Keratinocyte (primary cell): ENCODE data around the gene C1QTNF7. TPM values are rescaled to one million over a fixed set of nuclear protein-coding genes. Genes with fewer than 3 reads are reported as not detected.

Experiments
- DNase-seq: peaks from one replicate; pipeline ENCODE4 v3.0.0-alpha.2; 2011; ENCODE audit warnings: low read depth, missing footprints, low spot score
- FAIRE-seq: peaks from 2 replicates; lab custom pipeline; 2011; peaks lifted over from hg19 to GRCh38; lab: Jason Lieb, UNC
- H2AFZ ChIP-seq: 2 replicates; pipeline ENCODE4 v1.6.0; 2012; ENCODE audit warnings: low read length, control low read depth, inconsistent platforms; ENCODE audit not compliant: control insufficient read depth
- H3K27ac ChIP-seq: 2 replicates; pipeline ENCODE4 v1.5.1; 2011; ENCODE audit warnings: low read length; ENCODE audit not compliant: control insufficient read depth, insufficient read depth
- H3K27me3 ChIP-seq: 3 replicates; pipeline ENCODE4 v1.6.0; 2011; ENCODE audit warnings: low read length; ENCODE audit not compliant: control insufficient read depth, insufficient read depth; ENCODE audit errors: extremely low read depth
- H3K36me3 ChIP-seq, 2 experiments: 2 replicates in 1 of 2; 3 replicates in 1 of 2; pipeline ENCODE4 v1.5.1; 2011; ENCODE audit warnings: low read length in 2 of 2, mild to moderate bottlenecking in 1 of 2; ENCODE audit not compliant: control insufficient read depth in 2 of 2, insufficient read depth in 2 of 2; ENCODE audit errors: extremely low read depth in 1 of 2
- H3K4me1 ChIP-seq: 3 replicates; pipeline ENCODE4 v1.5.1; 2011; ENCODE audit warnings: low read length; ENCODE audit not compliant: control insufficient read depth, insufficient read depth; ENCODE audit errors: extremely low read depth
- H3K4me2 ChIP-seq: 3 replicates; pipeline ENCODE4 v1.6.0; 2011; ENCODE audit warnings: low read depth, low read length; ENCODE audit not compliant: control insufficient read depth, insufficient read depth; ENCODE audit errors: extremely low read depth
- H3K4me3 ChIP-seq, 3 experiments: fragments of 200-600 bp in 1 of 3; sonication (generic) in 1 of 3; 2 replicates in 2 of 3; 3 replicates in 1 of 3; pipeline ENCODE4 v1.5.1; 2011 to 2016; ENCODE audit warnings: low read length in 3 of 3, mild to moderate bottlenecking in 3 of 3, control low read depth in 2 of 3, inconsistent platforms in 1 of 3, low read depth in 1 of 3, mixed read lengths in 1 of 3, mixed run types in 1 of 3, moderate library complexity in 1 of 3; ENCODE audit not compliant: control insufficient read depth in 2 of 3, insufficient read depth in 2 of 3; ENCODE audit errors: extremely low read depth in 1 of 3
- H3K79me2 ChIP-seq: 2 replicates; pipeline ENCODE4 v1.6.0; 2012; ENCODE audit warnings: low read length; ENCODE audit not compliant: control insufficient read depth, insufficient read depth
- H3K9ac ChIP-seq: 3 replicates; pipeline ENCODE4 v1.6.0; 2011; ENCODE audit warnings: low read length; ENCODE audit not compliant: control insufficient read depth, insufficient read depth; ENCODE audit errors: extremely low read depth
- H3K9me1 ChIP-seq: 3 replicates; pipeline ENCODE4 v1.6.0; 2011; ENCODE audit warnings: low read length; ENCODE audit not compliant: control insufficient read depth, insufficient read depth; ENCODE audit errors: extremely low read depth
- H3K9me3 ChIP-seq: 2 replicates; pipeline ENCODE4 v1.5.1; 2012; ENCODE audit warnings: low read depth, low read length; ENCODE audit not compliant: control insufficient read depth
- H4K20me1 ChIP-seq: 3 replicates; pipeline ENCODE4 v1.6.0; 2011; ENCODE audit warnings: low read length; ENCODE audit not compliant: control insufficient read depth, insufficient read depth; ENCODE audit errors: extremely low read depth
- EZH2 ChIP-seq: IDR thresholded peaks from one replicate; pipeline ENCODE4 v1.6.1; 2012; ENCODE audit warnings: inconsistent platforms, mild to moderate bottlenecking, low read length, moderate library complexity
- dilution Hi-C: fragments of 300-500 bp; cut with MboI; formaldehyde crosslinking; loops from one replicate; pipeline ENCODE4 v1.7.0; 2020; ENCODE audit warnings: low sequenced_read_pairs; ENCODE audit not compliant: extremely low pct_ligation_motif_present
- polyA plus RNA-seq, 5 experiments: library from polyadenylated mRNA; depleted of rRNA in 3 of 5; stranded (reverse) in 3 of 5; stranded (forward) in 1 of 5; unstranded in 1 of 5; fragments of >200 nt; gene quantifications; 1 replicate in 1 of 5; 2 replicates in 3 of 5; 3 replicates in 1 of 5; pipeline versions ENCODE4 v1.2.1 to v1.2.3, GENCODE V29; 2011 to 2012; ENCODE audit warnings: missing spikeins in 2 of 5, low read depth in 1 of 5, low replicate concordance in 1 of 5
- TF ChIP-seq, protein P1 (sequence below), 3 experiments: IDR thresholded peaks in 1 of 3; conservative IDR thresholded peaks in 1 of 3; optimal IDR thresholded peaks in 1 of 3; 2 replicates in 2 of 3; 3 replicates in 1 of 3; pipeline versions ENCODE3 to v1.5.1; 2011; ENCODE audit warnings: low read length in 3 of 3, mild to moderate bottlenecking in 3 of 3, moderate library complexity in 2 of 3, control low read depth in 1 of 3, inconsistent platforms in 1 of 3; ENCODE audit not compliant: insufficient read depth in 2 of 3; ENCODE audit errors: extremely low read depth in 1 of 3

The C1QTNF7 gene
- polyA plus RNA-seq, 1 donor (not counting 4 experiments of a cell fraction or from before 2014, with no cell fraction given) = not detected

DNA sequence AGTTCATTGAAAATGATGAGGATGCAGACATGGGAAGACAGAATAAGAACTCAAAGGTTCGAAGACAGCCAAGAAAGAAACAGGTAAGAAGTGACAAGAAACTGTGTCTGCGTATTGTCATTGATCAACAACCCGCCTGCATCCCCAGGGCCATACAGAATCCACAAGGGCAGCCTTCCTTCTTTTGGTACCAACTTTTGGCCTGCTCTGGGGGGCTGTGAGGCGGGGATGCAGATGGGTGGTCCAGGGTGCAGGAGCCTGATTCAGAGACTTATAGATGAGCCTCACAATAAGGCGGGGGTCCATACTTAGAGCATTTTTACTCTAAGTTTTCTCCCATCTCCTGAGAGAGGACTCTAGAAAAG, 50.9 kb downstream of the C1QTNF7 start:
- TF ChIP-seq EZH2 = no peak
- TF ChIP-seq, protein P1, sequence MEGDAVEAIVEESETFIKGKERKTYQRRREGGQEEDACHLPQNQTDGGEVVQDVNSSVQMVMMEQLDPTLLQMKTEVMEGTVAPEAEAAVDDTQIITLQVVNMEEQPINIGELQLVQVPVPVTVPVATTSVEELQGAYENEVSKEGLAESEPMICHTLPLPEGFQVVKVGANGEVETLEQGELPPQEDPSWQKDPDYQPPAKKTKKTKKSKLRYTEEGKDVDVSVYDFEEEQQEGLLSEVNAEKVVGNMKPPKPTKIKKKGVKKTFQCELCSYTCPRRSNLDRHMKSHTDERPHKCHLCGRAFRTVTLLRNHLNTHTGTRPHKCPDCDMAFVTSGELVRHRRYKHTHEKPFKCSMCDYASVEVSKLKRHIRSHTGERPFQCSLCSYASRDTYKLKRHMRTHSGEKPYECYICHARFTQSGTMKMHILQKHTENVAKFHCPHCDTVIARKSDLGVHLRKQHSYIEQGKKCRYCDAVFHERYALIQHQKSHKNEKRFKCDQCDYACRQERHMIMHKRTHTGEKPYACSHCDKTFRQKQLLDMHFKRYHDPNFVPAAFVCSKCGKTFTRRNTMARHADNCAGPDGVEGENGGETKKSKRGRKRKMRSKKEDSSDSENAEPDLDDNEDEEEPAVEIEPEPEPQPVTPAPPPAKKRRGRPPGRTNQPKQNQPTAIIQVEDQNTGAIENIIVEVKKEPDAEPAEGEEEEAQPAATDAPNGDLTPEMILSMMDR (optimal IDR thresholded peaks at IDR 0.05 in 1 of 3, IDR thresholded peaks at IDR 0.05 in 1 of 3, conservative IDR thresholded peaks at IDR 0.05 in 1 of 3; ENCODE audit: extremely low read depth in 1 of 3, insufficient read depth in 2 of 3, low read length in 3 of 3) = no peak
- dilution Hi-C loops = no loop called here
- H3K4me3 ChIP-seq = peak overlapping the region in 1 of 3 experiments; percentile 77
- no peaks in the 10 kb centered on the region for H4K20me1 ChIP-seq
- FAIRE-seq (no peak), DNase-seq (no peak)
- H3K36me3 ChIP-seq = peaks cover 0 to 3% of the 10 kb centered on the region in 2 experiments
- H3K9me1 ChIP-seq = no peaks in the 10 kb centered on the region
- H3K9ac ChIP-seq = no peak overlapping the region
- H3K27ac ChIP-seq = no peak overlapping the region
- no peak overlapping the region for H2AFZ ChIP-seq
- H3K27me3 ChIP-seq = no peaks in the 10 kb centered on the region
- H3K4me2 ChIP-seq = peak overlapping the region; percentile 91
- no peaks in the 10 kb centered on the region for H3K9me3 ChIP-seq
- peaks cover 4% of the 10 kb centered on the region for H3K4me1 ChIP-seq
- no peaks in the 10 kb centered on the region for H3K79me2 ChIP-seq

DNA sequence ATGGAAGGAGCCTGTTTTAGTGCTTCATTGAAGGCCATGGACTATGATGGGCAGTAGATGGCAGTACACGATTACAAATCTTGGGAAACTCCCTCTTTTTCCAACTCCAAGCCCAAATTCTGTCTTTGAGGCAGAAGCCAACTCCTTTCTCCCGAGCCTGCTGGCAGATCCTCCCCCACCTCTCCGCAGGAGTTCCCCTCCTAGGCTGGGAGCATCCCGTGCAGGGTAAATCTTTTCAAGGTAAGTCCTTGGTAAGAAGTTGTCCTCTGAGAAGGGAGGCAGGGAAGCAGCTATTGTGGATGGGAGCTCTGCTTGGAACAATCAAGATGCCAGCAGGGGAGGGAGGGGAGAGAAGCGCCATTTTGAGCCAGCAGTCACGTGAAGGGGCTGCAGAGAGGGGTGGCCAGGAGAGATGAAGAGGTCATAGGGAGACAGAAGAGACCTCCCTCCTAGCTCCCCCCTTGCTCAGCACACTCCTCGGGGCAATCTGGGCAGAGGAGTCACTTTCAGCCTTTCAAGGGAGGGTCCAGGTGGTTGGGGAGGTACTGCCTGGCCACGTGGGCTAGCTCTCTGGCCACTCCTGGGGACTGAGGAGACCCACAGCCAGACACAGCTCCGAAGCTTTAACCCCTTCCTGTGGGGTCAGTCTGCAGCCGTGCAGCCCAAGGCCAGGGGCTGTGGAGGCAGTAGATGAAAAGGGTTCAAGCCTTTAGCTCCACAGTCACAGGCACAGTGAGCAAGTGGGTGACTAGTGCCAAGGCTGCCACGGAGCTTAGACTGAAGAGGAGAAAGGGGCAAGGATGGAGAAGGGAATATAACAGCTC, 51.5 kb downstream of the C1QTNF7 start:
- dilution Hi-C loops = no loop called here
- peak; percentile 19 for DNase-seq
- peaks cover 0 to 3% of the 10 kb centered on the region in 2 experiments for H3K36me3 ChIP-seq

More for the DNA sequence above, 51.5 kb downstream of the C1QTNF7 start:
- Histone ChIP-seq H3K4me2 (peak overlapping the region; percentile 91), H3K9me1 (no peaks in the 10 kb centered on the region), H3K9me3 (no peaks in the 10 kb centered on the region), H3K9ac (peak overlapping the region; percentile 87), H3K79me2 (no peaks in the 10 kb centered on the region), H3K27me3 (no peaks in the 10 kb centered on the region), H3K4me1 (peaks cover 4% of the 10 kb centered on the region), H2AFZ (peak overlapping the region; percentile 98), H3K27ac (peak overlapping the region; percentile 84), H3K4me3 (peak overlapping the region; percentile 28 to 77 (median 72)), H4K20me1 (no peaks in the 10 kb centered on the region)
- TF ChIP-seq, protein P1 (optimal IDR thresholded peaks at IDR 0.05 in 1 of 3, IDR thresholded peaks at IDR 0.05 in 1 of 3, conservative IDR thresholded peaks at IDR 0.05 in 1 of 3; ENCODE audit: extremely low read depth in 1 of 3, insufficient read depth in 2 of 3, low read length in 3 of 3) = peak; percentile 66 to 85 (median 76)
- no peak for TF ChIP-seq EZH2
- FAIRE-seq = peak; percentile 96
